IMR-90 (cell line): Measurements from ENCODE around the gene UCHL1.

ENCODE experiments used
- CHD1 ChIP-seq: IDR thresholded peaks from 2 replicates; pipeline ENCODE4 v1.6.1; 2012; ENCODE audit warnings: low read depth, low read length, improper control_type of control experiment
- CTCF ChIP-seq: conservative IDR thresholded peaks from 2 replicates; pipeline ENCODE4 v1.5.1; 2012; ENCODE audit warnings: mild to moderate bottlenecking, low read depth, low read length, improper control_type of control experiment

GRCh38 chr4:41287005-41287404 is 30.3 kb downstream of the UCHL1 start:
- TF ChIP-seq CHD1 (no peak), CTCF (no peak)
